HG03460 (cell line): ENCODE measurements around the gene SMAD7.

ENCODE experiments used
- ATAC-seq: cut with Tn5 transposase; IDR thresholded peaks from one replicate; pipeline ENCODE4 v1.9.1; 2021; ENCODE audit not compliant: unreplicated experiment

SMAD7 gene

DNA sequence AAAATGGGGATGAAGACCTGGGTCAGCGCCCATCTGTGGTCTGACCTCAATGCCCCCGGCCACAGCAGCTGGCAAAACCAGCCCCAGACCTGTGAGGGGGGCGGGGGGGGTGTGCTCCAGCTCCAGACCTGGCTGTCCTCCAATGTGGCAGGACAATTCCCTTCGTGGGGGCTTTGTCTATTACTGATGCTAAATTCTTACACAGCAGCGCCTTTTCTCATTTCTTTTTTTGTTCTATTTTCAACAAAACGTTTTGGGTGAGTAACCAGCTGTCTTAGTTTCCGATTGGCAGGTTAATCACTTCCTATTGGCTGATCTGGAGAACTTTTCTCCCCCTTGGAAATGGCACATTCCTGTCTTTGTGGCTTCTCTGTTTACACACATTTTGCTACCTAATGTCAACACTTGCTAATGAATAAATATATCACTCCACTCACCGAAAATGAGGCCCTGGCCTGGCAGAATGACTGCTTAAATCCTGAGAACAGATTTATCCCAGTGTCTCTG lies 4.4 kb downstream of the SMAD7 start:
- ATAC-seq = no peak

GRCh38 chr18:48945953-48946217 lies 4.9 kb downstream of the SMAD7 start:
- ATAC-seq = no peak

GRCh38 chr18:48944634-48945033 lies 6.1 kb downstream of the SMAD7 start:
- no peak for ATAC-seq

DNA sequence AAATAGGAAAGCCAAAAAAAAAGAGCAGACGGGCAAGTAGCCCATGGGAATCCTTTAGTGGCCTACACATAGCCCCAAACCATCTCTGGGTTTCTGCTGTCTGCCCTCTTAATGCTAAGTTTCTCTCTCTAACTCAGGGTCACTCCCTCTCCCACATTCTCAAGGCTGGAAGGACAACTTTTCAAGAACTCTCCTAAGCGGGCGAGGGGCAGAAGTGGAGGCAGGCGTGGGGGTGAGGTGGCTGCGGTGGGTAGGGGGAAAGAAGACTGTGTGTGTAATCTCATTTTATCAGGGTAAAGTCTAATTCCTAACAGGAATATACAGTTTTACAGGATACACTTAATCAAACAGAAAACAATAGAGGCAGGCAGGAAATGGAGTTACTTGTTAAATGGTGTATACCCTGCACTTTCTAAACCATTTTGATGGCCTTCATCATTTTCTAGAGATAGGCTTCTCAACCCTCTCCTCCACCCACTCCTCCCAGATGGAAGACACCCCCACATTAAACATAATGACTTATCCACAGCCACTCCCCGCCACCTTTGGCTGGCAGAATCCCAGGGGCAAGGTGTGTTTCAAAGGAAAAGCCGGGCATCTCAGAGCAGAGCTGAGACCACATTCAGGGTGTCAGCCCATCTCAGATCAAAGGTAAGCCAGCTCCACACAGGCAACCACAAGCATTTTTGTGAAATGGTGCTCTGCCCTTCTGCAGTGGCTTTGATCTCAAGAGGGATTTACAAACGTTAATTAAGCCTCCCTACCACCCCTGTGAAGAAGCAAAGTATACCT lies 6.8 kb downstream of the SMAD7 start:
- ATAC-seq = no peak

DNA sequence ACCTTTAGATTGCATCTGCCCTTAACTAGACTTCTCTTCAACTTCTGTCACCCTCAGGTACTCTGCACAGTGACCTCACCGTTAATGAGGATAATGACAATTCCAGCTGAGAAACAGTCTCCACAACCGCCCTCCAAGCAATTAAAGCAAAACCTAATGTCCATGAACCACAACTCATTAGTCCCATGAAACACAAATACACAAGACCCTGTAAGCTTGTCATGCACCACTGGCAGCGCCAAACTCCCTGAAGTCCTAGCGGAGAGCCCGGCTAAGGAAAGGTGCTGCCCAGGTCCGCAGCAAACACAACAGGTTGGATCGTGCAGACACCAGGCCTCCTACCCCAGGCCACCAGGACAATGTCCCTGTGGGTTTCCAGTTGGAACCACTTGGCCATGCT lies 7.4 kb downstream of the SMAD7 start:
- ATAC-seq = no peak

- ATAC-seq = no peak
These were observed 8.1 kb downstream of the SMAD7 start for GRCh38 chr18:48942554-48943261.

DNA sequence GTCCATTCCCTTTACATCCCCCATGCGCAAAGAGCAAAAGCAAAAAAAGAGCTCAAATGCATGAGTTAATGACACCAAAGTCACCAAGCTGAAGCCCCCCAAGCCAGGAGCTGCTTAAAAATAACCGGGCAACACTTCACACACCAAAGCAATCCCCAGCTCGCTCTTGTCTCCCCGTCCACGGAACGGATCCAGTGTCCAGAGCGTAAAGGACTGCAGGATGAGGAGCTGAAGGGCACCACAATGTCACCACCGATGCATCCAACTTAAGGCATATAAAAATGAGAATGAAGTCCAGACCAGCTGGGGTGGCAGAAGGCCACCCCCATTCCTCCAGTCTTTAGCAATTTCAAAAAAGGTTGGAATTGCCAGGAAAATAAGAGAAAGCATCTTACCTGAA lies 8.7 kb downstream of the SMAD7 start:
- ATAC-seq = no peak

DNA sequence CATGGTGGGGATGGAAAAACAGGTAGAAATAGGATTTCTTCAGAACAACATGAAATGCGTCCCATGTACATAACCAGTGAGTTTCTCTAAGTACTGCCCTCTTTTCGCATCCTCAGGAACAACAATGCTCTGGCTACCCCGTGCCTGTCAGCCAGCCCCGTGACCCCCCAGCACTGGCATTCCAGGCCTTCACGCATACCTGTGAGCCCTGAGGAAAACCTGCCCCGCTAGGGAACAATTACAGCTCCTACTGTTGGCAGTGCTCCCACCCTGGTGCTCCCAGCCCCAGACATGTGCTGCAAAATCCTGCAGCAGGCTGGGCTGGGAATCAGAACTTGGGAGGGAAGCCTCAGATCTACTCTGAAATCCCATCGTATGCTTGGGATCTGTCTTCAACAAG lies 9.1 kb downstream of the SMAD7 start:
- no peak for ATAC-seq

- ATAC-seq = peak; percentile 59
These were observed 9.7 kb downstream of the SMAD7 start for GRCh38 chr18:48940854-48941611.

DNA sequence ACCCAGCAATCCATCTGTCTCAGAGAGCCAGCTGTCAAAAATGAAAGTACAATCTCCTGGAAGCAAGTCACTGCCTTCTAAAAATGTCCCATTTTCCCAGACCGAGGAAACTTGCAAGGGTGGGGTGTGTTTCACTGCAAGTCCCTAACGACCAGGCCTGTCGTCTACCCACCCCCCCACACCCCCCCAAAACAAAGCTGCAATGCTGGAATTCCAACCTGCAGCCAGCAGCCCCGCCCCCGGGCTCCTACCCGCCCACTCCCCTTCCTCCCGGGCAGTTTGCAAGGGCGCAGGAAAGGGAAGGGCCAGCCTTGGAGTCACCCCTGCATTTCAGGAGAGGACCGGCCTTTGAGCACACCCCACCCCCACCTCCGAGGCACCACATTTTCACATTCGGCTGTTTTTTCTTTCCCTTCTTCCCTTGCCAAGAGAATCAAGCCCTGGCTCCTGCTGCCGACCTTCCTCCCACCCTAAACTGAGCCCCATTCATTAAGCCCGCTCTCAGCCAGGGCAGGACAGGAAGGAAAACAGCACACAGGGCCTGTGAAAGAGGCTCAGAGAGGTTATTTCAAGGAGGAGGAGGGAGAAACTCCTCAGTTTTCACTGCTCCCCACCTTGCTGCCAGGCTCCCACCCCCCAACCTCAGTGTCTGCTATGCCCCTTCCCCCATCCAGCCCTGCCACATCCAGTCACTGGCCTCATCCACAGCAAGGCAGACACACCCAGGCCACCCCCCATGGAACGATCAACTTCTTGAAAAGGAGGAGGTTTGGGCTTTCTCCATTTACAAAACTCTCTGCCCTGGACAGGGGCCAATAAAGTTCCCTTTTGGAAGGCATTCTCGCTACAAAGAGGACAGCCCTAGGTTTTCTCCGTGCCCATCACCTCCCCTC lies 11.3 kb downstream of the SMAD7 start:
- ATAC-seq = no peak

- no peak for ATAC-seq
These were observed 11.9 kb downstream of the SMAD7 start for GRCh38 chr18:48938827-48939204.

DNA sequence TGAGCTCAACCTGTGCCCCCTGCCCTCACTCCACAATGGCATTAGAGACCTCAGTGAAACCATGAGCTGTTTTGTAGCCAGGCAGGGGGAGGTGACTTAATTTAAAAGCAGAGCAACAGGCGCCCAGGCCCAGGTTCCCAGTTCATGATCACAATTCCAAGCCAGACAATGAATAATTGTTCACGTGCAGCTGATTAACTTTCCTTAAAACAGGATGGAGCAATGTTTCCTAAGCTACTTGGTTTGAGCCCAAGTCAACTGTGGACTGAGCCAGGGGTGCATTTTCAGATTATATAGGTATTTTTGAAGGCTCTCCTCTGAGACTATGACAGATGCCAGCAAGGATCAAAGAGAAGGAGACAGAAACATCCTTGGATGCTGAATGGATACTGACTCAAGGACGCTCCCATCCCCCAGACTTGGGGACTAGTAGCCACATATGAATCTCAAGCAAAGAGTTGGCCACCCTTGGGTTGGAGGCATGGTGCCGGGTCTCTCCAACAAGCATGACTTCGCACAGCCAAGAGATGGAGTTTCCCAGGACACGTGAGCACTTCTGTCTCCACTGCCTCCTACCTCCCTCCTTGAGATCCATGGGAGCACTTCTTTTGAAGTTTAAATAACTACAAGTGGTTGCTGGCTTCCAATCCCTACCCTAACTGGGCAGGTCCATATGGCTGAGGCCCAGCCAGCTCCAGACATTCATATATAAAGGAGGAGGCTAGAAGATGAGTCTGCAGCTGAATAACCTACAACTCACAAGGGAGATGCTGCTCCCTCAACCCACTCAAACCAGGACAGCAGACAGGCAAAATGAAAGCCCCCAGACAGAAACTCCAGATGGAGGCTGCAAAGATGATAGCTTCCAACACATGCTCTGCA lies 12.7 kb downstream of the SMAD7 start:
- no peak for ATAC-seq

DNA sequence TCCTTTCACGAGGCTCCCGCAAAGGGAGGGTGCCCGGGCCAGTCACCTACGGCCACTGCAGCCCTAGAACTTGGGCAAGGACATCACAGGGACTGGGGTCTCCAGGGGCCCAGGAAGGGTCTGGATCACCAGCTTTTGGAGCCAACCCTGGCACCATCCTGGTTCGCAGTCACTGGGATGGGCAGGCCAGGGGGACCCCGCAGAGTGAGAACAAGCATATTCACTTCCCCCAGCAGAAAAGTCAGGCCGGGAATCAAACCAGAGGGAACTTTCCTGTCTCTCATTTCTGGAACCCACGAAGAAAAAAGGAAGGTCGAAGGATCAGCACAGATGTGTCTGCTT lies 15.4 kb downstream of the SMAD7 start:
- ATAC-seq = no peak

DNA sequence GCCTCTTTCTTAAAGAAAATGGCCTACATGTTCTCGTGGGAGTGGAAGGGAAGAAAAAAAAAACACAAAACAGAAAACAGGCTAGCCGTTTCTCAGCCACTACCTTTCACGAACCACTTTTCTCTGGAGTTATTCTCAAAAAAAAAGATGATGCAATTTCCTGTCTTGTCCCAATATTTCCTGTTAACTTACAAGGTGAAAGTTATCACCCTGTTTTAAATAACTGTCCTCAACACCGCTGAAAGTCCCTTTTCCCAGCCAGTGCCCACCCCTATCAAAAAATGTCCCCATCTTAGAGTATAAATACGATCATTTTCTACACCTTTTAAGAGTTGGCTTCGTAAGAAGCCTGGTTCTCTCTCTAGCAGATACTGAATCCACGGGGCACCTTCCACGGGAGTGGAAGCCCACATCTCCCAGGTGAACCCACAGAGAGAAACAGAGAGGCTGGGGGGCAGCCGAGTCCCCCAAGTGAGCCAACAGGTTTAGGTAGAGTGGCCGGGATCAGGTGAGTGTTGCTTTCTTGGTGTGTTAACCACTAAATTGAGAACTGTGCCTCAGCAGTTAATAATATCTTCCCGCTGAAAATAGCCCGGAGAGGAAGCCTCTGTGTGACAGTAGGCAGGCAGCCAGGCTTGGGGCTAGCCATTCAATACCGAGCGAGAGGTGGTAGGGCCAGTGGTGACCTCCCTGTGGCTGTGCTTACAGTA lies 15.9 kb downstream of the SMAD7 start:
- ATAC-seq = peak; percentile 48

DNA sequence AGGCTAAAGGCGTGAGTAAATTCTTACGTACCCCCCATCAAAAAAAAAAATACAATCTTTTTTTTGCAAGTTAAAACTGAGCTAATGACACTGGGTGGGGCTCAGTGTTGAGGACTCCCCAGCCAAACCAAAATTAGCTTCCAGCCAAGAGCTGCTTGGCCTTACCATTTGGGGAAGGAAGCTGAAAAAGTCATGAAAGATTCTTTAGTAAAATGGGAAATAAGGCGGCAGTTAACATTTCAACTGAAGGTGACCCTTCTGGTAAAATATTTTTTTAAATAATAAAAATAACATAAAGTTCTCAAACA lies 16.4 kb downstream of the SMAD7 start:
- ATAC-seq = no peak

GRCh38 chr18:48933578-48934414 lies 17.0 kb downstream of the SMAD7 start:
- no peak for ATAC-seq

GRCh38 chr18:48932822-48933510 lies 17.8 kb downstream of the SMAD7 start:
- no peak for ATAC-seq

DNA sequence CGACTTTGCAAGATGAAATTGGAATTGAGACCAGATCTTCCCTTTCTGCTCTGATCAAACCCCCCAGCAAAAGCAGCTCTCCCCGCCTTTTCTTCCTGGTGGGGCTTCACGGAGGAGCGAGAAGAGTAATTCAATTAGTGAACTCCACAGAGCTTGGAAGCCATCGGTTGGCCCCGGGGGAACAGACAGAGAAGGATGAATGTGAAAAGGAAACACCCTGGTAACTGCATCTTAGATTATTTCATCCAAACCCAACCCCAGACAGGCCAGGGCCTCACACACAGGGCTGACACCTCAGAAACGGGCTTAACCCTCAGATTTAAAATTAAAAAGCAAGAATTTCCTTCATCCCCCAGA lies 18.3 kb downstream of the SMAD7 start:
- no peak for ATAC-seq
